NCI-H82 treated with DMSO at 0.1 percent for 48 hours (cell line): ENCODE measurements around the gene PTPRD.

Experiments used
- DNase-seq: peaks from one replicate; lab custom pipeline; 2025; ENCODE audit not compliant: unreplicated experiment; lab: John Stamatoyannopoulos, UW

Gene PTPRD

DNA sequence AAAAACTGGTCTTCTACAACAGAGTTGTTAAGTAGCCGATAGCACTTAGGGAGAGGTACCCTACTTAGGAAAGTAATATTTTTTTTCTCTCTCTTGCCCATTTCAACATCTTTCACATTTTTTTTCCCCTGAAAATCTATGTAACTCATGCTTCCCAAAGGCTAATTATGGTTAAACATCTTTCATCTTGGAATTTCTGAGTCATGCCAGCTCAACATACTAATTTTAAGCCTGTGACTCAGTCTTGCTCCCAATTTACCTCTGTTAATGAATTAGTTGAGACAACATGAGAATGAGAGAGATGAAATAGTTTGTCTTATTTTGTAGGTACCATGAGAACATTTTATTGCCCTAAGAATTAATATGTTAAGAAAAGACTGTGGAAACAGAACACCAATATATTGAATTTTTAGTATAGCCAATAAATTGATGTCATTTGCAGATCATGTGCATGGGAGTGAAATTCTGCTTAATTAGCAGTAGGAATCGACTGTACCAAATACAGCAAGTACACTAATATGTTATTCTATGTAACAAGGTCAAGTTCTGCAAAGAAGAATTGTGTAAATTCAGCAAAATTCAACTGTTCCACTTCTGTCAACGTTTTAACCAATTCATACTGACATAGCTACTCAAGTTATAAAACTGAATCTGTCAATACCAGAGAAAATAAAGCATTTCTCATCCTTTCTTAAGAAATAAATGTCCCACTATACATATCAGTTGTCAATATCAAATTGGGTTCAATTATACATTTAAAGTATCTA, 550.0 kb downstream of the PTPRD start:
- DNase-seq, result no peak

DNA sequence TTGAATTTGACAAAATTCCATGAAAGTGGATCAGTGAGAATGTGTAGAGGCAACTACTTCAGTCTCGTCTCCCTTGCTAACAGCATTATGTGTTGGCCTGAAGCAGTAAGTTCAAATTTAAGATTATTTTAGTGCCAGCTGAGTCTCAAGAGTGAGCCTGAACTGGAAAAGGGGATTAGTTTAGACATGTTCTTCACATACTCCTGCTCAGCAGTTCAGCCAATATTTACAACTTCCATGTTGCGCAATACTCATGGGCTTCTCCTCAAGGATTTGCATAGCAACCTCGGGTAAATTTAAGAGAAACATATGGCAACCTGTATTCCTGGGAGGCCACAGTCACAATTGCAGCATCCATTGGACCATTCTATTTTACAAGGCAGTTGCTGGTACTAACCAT, 553.8 kb downstream of the PTPRD start:
- peak; percentile 23 for DNase-seq

DNA sequence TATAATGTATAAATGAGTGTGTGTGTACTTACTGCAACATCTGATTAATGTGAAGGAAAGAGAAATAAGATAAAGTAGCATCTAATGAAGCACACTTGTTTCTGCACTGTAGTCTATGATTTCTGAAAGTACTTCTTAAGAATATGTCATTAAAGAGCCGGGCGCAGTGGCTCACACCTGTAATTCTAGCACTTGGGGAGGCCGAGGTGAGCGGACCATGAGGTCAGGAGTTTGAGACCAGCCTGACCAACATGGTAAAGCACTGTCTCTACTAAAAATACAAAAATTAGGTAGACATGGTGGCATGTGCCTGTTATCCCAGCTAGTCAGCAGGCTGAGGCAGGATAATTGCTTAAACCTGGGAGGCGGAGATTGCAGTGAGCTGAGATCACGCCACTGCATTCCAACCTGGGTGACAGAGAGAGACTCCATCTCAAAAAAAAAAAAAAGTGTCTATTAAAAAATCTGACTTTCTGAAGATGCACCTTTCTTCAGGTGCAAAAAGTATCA, 556.9 kb downstream of the PTPRD start:
- no peak for DNase-seq

DNA sequence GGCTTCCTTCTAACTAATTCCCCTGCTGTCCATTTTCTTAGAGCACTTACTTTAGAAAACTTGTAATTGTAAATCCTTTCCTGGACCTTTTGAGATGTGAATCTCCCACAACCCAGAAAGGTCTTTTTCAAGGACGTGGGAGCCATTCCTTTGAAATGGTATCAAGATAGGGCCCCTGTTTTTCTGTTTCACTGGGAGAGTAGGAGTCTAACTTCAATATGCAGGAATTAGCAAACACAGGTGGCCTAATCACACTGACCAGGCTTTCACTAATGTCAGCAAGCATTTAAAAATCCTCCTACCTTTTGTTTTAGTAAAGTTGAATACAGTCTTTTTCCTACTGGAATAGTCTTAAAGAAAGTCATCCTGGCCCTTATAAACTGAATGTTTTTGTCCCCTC, 558.3 kb downstream of the PTPRD start:
- no peak for DNase-seq

DNA sequence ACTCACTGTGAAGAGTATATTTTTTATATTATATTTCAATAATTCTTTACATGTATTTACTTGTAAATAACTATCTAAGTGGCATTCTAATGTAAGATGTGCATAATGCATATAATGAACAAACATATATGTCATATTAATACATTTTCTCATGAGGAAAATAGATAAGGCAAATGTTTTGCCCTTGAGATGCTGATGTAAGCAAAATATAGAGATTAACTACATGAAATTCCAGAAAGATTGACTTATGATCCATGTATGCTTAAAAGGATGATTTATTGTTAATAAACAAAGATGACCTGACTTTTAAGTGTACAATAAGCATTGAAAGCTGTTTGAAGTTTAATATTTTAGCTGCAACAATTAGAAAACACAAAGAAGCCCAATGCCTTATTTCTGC, 559.9 kb downstream of the PTPRD start:
- DNase-seq, result no peak

DNA sequence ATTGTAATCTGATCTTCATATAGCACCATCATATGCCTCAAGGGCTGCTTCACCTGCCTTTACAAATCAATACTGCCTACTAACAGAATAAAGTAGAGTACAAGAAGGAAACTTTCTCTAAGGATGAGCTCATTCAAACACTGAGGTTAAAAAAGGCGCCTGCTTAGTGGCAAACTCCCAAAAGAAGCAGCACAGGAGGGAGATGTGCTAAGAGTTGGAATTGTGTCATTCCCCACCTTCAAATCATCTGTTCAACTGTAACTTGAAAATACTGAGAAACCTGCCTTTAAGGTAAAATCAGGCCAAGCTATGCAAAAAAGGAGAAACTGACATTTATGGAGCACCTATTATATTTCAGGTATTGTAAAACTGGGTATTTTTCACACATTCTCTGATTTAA, 560.6 kb downstream of the PTPRD start:
- DNase-seq, result no peak

DNA sequence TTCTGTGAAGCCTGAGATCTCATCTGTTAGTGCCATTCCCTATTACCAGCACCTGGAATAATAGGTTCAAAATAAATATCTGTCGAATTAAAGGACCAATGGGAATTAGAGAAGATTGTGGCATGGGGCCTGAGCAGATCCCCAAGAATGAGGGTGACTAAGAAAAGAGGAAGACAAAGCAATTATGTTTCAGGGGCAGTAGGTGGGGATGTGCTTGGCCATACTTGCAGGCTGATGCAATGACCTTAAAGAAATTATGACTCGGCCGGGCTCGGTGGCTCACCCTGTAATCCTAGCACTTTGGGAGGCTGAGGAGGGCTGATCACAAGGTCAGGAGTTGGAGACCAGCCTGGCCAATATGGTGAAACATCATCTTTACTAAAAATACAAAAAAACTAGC, 562.8 kb downstream of the PTPRD start:
- no peak for DNase-seq

DNA sequence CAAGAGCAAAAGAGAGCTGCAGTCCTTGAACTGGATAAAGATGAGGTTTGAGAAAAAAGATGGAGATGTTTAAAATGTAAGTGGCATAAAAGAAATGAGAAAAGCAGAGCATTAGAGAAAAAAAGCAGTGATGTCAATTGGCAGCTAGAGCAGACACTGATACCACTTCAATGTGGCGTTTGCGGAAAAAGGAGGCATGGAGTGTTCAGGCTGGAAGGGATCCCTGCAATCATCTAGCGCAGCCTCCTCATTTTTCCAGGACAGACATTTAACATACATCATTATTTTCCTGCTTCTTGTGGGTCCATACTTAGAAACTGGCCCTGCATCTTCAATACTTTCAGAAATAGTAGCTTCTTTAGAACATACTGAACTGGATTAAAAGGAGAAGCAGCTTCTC, 563.8 kb downstream of the PTPRD start:
- no peak for DNase-seq

DNA sequence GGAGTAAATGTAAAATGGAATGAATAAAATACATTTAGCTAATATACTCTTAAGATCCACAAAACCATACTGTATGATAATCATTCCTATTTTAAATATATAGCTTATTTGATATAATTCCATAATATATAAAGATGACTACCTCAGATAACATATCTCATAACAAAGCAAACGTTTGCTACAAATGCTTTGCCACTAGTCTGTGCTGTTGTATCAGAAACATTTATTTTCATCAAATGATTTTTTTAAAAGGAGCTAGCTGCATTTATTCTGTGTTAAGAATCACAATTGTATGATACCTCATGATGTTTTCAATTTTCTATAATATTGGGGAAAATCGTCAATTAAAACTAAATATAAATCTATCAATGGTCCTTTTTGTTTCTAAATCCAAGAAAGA, 567.2 kb downstream of the PTPRD start:
- no peak for DNase-seq

DNA sequence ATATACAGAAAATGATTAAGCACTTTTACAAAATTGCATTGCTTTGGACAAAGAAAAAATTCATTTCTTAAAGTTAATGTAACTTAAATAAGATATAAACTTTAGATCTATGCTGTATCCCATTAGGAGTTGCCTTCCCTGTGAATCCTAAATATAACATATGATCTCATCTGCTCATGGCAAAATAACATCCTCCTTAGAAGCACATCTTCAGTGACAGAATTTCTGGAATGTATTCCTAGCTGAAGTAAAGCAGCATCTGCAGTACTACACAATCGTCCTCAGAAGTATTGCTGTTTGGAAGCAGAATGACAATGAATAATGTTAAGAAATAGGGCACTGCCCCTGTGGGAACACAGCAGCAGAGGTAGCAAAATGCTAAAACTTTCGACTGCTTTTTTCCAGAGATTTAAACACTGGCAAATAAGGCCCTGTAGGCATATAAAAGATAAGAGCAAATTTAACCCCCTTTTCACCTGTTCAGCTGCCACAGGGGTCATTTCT, 571.0 kb downstream of the PTPRD start:
- DNase-seq, result no peak

DNA sequence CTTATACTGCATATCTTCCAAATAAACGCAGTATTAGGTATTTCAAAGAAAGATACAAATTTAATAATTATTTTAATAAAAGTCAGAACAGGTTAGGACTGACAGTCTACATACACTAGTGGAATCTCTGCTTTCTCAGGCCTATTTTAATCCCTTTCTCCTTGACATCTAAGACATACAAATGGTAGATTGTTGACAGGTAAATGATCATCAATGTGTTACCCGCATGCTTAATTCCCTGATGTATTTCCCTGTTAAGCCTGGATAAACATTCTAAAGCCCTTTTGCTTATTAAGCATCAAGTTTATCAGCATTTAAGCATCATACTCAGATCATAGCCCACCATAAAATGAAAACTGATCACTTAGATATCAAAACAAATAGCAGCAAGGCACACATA, 576.7 kb downstream of the PTPRD start:
- DNase-seq, result no peak

DNA sequence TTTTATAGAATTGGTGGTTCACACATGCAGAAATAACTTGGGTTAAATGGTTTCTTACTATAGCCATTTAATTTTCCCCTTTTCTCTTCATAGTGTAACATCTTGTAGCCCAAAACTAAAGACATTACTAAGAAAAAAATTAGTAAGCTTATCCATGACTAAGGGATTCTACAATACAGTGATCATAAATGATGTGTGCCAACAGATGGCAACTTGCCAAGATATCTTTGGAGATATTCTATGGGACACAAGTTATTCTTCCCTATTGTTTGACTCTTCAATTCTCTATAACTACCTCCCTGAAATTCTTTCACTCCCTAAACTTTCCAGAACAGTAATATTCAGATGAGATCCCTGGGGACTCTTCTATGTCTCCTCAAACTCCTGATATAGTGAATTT, 580.6 kb downstream of the PTPRD start:
- no peak for DNase-seq

DNA sequence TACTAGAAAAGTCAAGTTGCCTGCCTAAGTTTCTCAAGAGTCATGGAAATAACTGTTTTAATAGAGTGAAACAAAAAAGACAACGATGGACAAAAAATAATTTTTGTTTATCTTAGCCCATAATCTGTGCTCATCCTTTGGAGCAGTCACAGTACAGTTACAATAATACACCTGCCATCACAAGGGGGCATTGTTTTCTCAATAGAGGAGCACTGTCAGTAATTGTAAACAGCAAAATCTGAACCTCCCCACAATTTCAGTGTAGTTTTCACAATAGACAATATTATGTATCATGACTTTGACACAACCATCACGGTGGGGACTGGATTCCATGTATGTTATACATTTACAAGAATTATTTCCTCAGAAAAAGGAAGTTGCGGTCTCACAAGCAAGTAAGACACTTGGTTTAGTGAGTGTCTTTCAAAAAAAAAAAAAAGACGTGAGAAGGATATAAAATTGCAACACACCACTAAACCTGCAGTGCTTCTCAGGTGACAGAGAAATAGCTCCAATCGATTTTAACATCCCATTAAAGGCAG, 586.3 kb downstream of the PTPRD start:
- DNase-seq, result no peak

DNA sequence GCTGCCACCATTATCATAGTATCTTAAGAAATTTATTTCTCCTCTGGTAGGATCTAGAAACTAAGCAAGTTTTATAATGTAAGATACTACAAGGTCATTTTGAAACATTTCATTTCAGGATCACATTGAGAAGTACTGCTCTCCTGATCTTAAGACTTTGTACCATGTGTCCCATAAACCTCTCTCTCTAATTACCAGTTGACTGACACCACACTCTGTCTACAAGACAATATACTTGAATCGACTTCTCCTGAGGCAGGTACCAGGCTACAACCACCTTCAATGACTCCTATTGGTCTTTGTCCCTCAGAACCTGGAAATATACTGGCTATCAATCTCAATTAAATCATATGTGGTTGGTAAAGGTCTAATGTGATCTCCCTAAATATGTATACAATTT, 597.0 kb downstream of the PTPRD start:
- DNase-seq, result no peak

DNA sequence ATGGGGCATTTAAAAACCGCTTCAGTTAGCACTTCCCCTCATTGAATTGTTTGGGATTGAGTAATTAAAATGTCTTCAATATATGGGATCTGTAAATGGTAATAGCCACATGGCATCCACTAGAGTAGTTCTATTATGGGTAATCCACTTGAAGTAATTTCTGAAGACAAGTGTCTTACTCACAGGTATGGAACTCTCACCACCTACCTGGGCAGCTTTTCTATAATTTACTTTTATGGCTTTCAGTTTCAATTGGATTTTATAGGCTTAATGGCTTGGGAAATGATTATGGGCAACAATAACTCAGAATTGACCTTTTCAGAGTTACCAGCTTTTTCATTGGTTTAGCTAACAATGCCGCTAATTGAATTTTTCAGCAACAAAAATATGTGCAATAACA, 597.9 kb downstream of the PTPRD start:
- DNase-seq, result no peak

DNA sequence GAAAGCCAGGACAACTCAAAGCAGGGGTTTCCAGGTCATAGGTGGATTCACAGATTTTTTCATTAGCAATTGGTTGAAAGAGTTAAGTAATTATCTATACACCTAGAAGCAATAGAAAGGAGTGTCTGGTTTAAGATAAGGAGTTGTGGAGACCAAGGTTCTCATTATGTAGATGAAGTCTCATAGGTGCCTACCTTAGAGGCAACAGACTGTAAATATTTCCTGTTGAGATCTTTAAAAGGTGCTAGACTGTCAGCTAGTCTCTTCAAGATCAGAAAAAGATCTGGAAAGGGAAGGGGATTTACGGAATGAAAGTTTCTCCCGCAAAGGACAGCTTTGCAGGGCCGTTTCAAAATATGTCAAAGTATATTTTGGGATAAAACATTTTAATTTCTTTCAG, 603.4 kb downstream of the PTPRD start:
- no peak for DNase-seq

DNA sequence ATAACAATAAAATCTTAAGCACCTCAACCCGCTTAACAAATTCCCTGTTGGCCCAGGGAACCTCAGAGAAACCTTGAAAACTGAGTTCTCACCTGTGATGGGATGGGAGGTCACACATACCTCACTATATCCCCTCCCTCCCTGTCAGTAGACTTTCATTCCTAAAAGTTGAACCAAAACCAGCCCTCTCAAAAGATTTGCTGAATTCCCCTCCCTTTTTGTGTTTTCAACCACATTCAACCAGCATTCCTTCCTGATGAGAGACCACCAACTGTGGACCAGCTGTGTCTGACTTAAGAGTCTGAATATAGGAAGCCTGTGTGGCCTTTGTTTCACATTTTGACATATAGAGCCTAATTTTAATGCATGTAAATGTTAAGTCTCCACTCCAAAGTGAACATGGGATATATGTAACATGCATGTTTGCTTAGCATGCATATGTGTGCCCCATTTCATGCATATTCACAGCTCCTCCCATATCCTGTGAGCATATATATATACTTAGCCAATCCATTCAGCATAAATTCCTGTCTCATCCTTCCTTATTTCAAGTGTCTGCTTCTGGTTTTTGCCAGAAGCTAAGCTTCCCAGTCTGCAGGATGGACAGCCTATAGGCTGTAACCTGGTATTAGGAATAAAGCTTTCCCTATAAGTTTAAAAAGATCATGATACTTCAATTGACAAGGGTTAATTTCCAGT, 604.6 kb downstream of the PTPRD start:
- no peak for DNase-seq

DNA sequence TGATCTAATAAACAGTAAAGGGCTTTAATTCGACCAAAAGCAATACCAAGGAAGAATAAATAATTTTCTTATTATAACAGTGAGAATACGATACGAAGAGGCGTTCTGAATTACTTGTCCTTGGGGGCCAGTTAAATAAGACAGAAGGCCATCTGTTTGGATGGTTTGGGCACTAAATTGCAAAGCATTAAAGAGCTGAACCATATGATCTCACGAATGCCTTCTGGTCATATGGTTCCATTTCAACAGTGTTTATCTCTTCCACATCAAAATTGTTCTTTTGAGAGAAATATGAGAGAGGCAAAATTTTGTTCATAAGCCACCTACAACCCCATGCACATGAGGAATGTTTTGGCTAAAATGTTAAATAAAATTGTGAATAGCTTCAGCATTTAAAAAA, 605.4 kb downstream of the PTPRD start:
- DNase-seq, result no peak

DNA sequence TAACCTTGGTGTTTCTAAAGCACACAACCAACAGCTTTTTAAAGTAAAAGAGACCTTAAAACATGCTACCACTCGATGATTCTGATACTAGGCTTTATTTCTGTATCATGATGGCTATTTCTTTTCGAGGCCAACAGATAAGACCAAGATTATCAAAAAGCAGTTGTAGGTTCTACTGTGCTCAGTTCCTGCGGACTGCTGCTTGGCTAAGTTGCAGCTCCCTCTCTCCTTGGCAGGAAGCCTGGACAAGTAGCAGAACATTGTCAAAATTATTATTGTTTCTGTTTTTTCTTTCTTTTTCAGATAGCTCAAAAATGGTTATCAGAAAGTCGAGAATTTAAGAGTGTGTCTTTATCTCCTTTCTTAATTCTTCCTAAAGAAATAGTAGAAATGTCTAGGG, 607.6 kb downstream of the PTPRD start:
- no peak for DNase-seq

DNA sequence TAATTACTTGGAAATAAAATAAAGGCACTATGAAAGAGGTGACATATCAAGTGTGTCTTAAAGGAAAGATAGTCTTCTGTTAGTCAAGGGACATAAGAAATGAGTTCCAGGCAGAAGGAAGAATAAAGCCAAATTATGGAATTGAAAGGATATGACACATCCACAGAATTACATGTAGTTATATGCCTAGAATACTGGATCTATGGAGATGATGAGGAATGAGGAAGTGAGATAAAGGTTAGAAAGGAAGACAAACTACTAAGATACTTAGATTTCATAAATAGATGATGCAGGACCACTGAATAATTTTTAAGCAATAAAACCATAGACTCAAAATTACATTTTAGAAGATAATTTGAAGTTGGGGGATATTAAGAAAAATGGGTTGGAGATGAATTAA, 609.8 kb downstream of the PTPRD start:
- DNase-seq, result no peak

DNA sequence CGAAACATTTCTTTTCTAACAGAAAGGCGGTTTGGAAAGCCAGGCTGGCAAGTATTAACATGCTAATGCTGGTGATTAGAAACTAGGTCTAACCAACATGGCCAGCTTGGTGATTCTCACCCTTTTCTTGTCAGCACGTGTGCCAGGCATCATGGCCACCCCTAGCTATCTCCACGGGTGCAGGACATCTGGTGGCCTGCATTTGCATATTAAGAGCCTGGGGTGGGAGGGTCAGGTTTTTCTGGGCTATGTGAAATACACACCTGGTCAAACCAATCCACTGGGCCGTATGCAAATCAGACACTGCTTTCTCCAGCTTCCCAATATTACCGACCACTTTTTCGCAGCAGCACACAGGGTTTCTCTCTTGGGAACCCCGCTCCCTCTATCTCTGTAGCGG, 612.1 kb downstream of the PTPRD start:
- DNase-seq, result no peak
